ENCODE data around the gene CRYBA1. TPM values are rescaled to one million over a fixed set of nuclear protein-coding genes. Genes with fewer than 3 reads are reported as not detected.
"Not testable (repeated sequence)": the region's sequence is repeated elsewhere in the genome, so short reads cannot be mapped to it uniquely, and the experiment has no call there.

The CRYBA1 gene
- polyA plus RNA-seq (not detected in 3 replicates), polyA minus RNA-seq (not detected in 3 replicates)
- polyA plus RNA-seq (2011; ENCODE audit: low read depth) = not detected
- not detected in 2 replicates for polyA plus RNA-seq (2011; cell fraction: cytosol; rRNA removed)
- polyA plus RNA-seq (2011; cell fraction: nucleus; rRNA removed) = not detected in 2 replicates
- not detected in 2 replicates for polyA plus RNA-seq (2012; ENCODE audit: low replicate concordance)
- not detected for polyA minus RNA-seq (2011; cell fraction: cytosol; rRNA and poly(A)+ RNA removed)
- polyA minus RNA-seq (2011; cell fraction: nucleus; rRNA and poly(A)+ RNA removed) = not detected in 2 replicates

- TF ChIP-seq CTCF (optimal IDR thresholded peaks at IDR 0.05 in 1 of 3, IDR thresholded peaks at IDR 0.05 in 1 of 3, conservative IDR thresholded peaks at IDR 0.05 in 1 of 3; ENCODE audit: extremely low read depth in 1 of 3, insufficient read depth in 2 of 3, low read length in 3 of 3) (peak in 2 of 3 experiments; percentile 20 to 48), EZH2 (IDR thresholded peaks at IDR 0.05; ENCODE audit: low read length) (no peak)
- Histone ChIP-seq H3K4me3 (ENCODE audit: control insufficient read depth in 2 of 3, extremely low read depth in 1 of 3, insufficient read depth in 2 of 3, low read depth in 1 of 3, low read length in 3 of 3) (no peak within 1 kb of the TSS), H4K20me1 (ENCODE audit: control insufficient read depth, extremely low read depth, insufficient read depth, low read length) (no peaks in the 10 kb centered on the region), H3K27me3 (ENCODE audit: control insufficient read depth, extremely low read depth, insufficient read depth, low read length) (no peaks in the 10 kb centered on the region), H3K9me3 (ENCODE audit: control insufficient read depth, low read depth, low read length) (no peaks in the 10 kb centered on the region), H2AFZ (ENCODE audit: control insufficient read depth, low read length) (peak within 1 kb of the TSS; percentile 11), H3K9me1 (ENCODE audit: control insufficient read depth, extremely low read depth, insufficient read depth, low read length) (no peaks in the 10 kb centered on the region), H3K4me2 (ENCODE audit: control insufficient read depth, extremely low read depth, insufficient read depth, low read depth, low read length) (peak within 1 kb of the TSS; percentile 37), H3K79me2 (ENCODE audit: control insufficient read depth, insufficient read depth, low read length) (no peaks in the 10 kb centered on the region), H3K36me3 (ENCODE audit: control insufficient read depth in 2 of 2, extremely low read depth in 1 of 2, insufficient read depth in 2 of 2, low read length in 2 of 2) (no peaks in the 10 kb centered on the region), H3K4me1 (ENCODE audit: control insufficient read depth, extremely low read depth, insufficient read depth, low read length) (peaks cover 13% of the 10 kb centered on the region), H3K9ac (ENCODE audit: control insufficient read depth, extremely low read depth, insufficient read depth, low read length) (no peak within 1 kb of the TSS), H3K27ac (ENCODE audit: control insufficient read depth, insufficient read depth, low read length) (no peak within 1 kb of the TSS)
- dilution Hi-C loops (cut with MboI; ENCODE audit: extremely low pct_ligation_motif_present, low sequenced_read_pairs) = no loop called here
- DNase-seq (ENCODE audit: low read depth, low spot score) = no peak
- peak; percentile 9 for FAIRE-seq
Measured at GRCh38 chr17:29246628-29247027, at the start of gene CRYBA1. Gene CRYBA1 (plus strand): TSS chr17:29246859. CDS start chr17:29246864, 5 bp downstream.

GRCh38 chr17:29197516-29198272 lies 49.0 kb upstream of the CRYBA1 start:
- peaks cover 8% of the 10 kb centered on the region for H3K4me1 ChIP-seq (ENCODE audit: control insufficient read depth, extremely low read depth, insufficient read depth, low read length)
- FAIRE-seq = no peak
- H3K4me3 ChIP-seq (ENCODE audit: control insufficient read depth in 2 of 3, extremely low read depth in 1 of 3, insufficient read depth in 2 of 3, low read depth in 1 of 3, low read length in 3 of 3) = no peak overlapping the region
- no peak overlapping the region for H2AFZ ChIP-seq (ENCODE audit: control insufficient read depth, low read length)
- H3K9me1 ChIP-seq (ENCODE audit: control insufficient read depth, extremely low read depth, insufficient read depth, low read length) = no peaks in the 10 kb centered on the region
- DNase-seq (ENCODE audit: low read depth, low spot score) = no peak
- H4K20me1 ChIP-seq (ENCODE audit: control insufficient read depth, extremely low read depth, insufficient read depth, low read length) = no peaks in the 10 kb centered on the region
- no peak overlapping the region for H3K27ac ChIP-seq (ENCODE audit: control insufficient read depth, insufficient read depth, low read length)
- no peaks in the 10 kb centered on the region for H3K9me3 ChIP-seq (ENCODE audit: control insufficient read depth, low read depth, low read length)
- no peak overlapping the region for H3K9ac ChIP-seq (ENCODE audit: control insufficient read depth, extremely low read depth, insufficient read depth, low read length)
- no peak overlapping the region for H3K4me2 ChIP-seq (ENCODE audit: control insufficient read depth, extremely low read depth, insufficient read depth, low read depth, low read length)
- dilution Hi-C loops (cut with MboI; ENCODE audit: extremely low pct_ligation_motif_present, low sequenced_read_pairs) = no loop called here
- TF ChIP-seq CTCF (optimal IDR thresholded peaks at IDR 0.05 in 1 of 3, IDR thresholded peaks at IDR 0.05 in 1 of 3, conservative IDR thresholded peaks at IDR 0.05 in 1 of 3; ENCODE audit: extremely low read depth in 1 of 3, insufficient read depth in 2 of 3, low read length in 3 of 3) (no peak), EZH2 (IDR thresholded peaks at IDR 0.05; ENCODE audit: low read length) (no peak)
- H3K36me3 ChIP-seq (ENCODE audit: control insufficient read depth in 2 of 2, extremely low read depth in 1 of 2, insufficient read depth in 2 of 2, low read length in 2 of 2) = no peaks in the 10 kb centered on the region
- H3K79me2 ChIP-seq (ENCODE audit: control insufficient read depth, insufficient read depth, low read length) = no peaks in the 10 kb centered on the region
- H3K27me3 ChIP-seq (ENCODE audit: control insufficient read depth, extremely low read depth, insufficient read depth, low read length) = peaks cover 3% of the 10 kb centered on the region

- H2AFZ ChIP-seq (ENCODE audit: control insufficient read depth, low read length); H3K9me1 ChIP-seq (ENCODE audit: control insufficient read depth, extremely low read depth, insufficient read depth, low read length); H3K27me3 ChIP-seq (ENCODE audit: control insufficient read depth, extremely low read depth, insufficient read depth, low read length); H4K20me1 ChIP-seq (ENCODE audit: control insufficient read depth, extremely low read depth, insufficient read depth, low read length); H3K4me2 ChIP-seq (ENCODE audit: control insufficient read depth, extremely low read depth, insufficient read depth, low read depth, low read length); FAIRE-seq; H3K9me3 ChIP-seq (ENCODE audit: control insufficient read depth, low read depth, low read length); DNase-seq (ENCODE audit: low read depth, low spot score); H3K27ac ChIP-seq (ENCODE audit: control insufficient read depth, insufficient read depth, low read length); H3K79me2 ChIP-seq (ENCODE audit: control insufficient read depth, insufficient read depth, low read length); H3K4me1 ChIP-seq (ENCODE audit: control insufficient read depth, extremely low read depth, insufficient read depth, low read length); H3K9ac ChIP-seq (ENCODE audit: control insufficient read depth, extremely low read depth, insufficient read depth, low read length); dilution Hi-C loops (cut with MboI; ENCODE audit: extremely low pct_ligation_motif_present, low sequenced_read_pairs); H3K36me3 ChIP-seq (ENCODE audit: control insufficient read depth in 2 of 2, extremely low read depth in 1 of 2, insufficient read depth in 2 of 2, low read length in 2 of 2); H3K4me3 ChIP-seq (ENCODE audit: control insufficient read depth in 2 of 3, extremely low read depth in 1 of 3, insufficient read depth in 2 of 3, low read depth in 1 of 3, low read length in 3 of 3): not testable (repeated sequence)
Measured at GRCh38 chr17:29204068-29204804, 42.4 kb upstream of the CRYBA1 start.

Data from keratinocyte (primary cell).